ENCODE data around the gene TRIM65.
"Not testable (repeated sequence)": the region's sequence is repeated elsewhere in the genome, so short reads cannot be mapped to it uniquely, and the experiment has no call there.

The TRIM65 gene

DNA sequence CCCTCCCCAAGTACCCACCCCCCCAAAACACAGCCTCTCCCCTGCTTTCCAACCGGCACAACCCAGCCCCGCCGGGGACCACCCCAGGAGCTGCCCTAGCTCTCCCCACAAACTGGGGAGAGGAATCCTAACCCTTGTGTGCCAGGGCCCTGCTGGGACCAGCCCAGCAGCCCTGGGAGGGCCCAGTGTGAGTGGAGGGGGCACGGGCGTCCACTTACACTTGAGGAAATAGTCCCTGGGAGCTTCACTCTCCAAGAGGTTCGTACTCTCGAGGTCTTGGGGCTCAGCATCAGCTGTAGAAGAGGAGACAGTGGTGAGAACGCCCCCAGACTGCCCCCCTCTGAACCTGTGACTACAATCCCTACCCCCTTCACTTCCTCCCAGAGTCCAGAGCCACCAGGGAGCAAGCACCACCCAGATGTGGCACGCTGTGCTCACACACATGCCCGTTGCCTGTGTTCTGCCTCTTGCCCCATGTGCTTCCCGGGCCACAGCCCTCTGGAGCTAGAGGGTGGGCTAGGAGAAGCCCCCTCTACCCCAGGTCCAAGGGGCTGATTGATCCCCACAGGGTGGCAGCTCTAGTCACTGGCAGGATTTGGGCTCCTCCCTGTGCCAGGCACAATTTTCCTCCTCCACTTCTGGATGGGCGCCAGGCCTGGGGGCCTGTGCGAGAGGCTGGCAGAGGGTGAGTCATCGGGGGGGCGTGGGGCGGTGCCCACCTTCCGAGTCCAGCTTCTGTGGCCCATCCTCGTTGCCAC lies 21.4 kb downstream of the TRIM65 start:
- no peak for DNase-seq

DNA sequence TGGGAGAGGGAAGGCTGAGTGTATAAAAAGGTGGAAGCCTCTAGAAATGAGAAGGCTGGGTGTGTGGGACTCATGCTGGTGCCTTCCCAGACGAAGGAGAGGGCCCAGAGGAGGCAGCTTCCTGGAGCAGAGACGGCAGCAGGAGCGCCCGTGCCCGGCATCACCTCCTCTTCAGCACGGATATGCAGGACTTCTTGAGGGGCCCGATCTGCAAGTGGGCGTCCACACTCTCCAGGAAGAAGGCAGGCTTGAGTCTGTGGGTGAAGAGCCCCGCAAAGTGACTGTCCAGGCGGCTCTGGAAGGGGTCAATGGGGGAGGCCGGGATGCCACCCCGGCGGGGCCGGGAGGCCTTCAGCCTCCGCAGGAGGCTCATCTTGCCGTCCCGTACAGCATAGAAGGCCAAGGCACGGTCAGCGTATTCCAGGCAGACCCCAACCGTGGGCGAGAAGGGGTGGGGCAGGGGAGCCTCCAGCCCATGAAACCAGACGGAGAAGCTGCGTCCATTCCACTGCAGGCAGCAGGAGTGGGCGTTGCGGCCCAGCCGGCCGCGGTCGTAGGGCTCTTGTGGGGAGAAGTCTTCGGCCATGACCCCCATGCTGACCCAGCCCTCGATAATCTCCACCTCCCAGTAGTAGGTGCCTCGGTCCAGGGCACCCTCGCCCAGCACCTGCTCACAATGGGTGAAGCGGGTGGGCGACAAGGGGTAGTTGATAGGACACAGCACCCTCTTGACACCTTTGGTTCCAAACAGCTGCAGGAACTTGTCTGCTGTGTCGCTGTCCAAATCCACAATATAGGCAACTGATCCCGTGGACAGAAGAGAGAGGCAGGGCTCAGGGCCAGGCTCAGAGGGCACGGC lies 22.2 kb downstream of the TRIM65 start:
- no peak for DNase-seq

DNA sequence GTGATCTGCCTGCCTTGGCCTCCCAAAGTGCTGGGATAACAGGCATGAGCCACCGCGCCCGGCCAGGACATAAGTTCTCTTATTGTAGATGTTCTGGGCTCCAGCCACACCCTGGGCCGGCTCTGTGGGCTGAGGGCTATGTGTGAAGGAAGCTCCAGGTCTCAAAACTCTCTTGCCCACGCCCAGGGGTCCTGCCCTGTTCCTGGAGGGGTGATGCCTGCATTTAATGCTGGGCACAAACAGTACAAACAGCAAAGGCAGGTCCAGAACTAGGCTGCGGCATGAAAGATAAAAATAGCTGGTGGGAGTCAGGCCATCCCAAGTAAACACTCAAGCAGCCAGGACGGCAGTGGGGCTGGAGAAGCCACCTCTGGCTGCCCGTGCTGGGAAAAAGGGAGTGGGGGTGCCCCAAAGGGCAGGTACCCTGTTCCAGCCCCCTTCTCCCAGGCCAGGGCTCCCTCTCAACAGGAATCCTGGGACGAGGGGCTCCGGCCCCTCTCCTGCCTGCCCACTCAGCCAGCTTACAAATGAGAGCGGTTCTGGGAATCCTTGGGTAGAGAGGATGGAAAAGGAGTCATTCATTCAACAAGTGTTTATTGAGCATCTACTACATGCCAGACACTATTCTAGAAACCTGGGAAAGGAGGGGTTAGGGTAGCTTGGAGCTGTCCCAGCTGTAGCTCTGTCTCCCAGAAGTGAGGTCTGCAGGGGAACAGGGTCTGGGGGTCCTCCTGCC lies 23.0 kb downstream of the TRIM65 start:
- DNase-seq: no peak

- DNase-seq: peak; percentile 41
These were observed 24.1 kb downstream of the TRIM65 start for GRCh38 chr17:75872434-75873351.

- not testable (repeated sequence) for DNase-seq
These were observed 26.5 kb downstream of the TRIM65 start for GRCh38 chr17:75870228-75870627.

GRCh38 chr17:75869282-75870141 lies 27.2 kb downstream of the TRIM65 start:
- no peak for DNase-seq

DNA sequence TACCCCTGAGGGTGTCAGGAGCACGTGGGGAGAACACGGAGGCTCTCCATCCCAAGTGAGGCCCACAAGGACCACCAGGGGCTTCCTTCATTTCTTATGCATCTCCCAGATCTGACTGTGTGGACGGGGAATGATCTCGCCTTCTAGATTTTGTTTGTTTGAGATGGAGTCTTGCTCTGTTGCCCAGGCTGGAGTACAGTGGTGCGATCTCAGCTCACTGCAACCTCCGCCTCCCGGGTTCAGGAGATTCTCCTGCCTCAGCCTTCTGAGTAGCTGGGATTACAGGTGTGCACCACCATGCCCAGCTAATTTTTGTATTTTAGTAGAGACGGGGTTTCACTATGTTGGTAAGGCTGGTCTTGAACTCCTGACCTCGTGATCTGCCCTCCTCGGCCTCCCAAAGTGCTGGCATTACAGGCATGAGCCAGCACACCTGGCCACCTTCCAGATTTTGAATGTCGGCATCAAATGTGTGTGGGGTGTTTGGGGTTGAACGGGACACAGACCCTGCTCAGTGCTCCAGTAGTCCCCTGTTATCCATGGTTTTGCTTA lies 27.9 kb downstream of the TRIM65 start:
- not testable (repeated sequence) for DNase-seq

- not testable (repeated sequence) for DNase-seq
These were observed 31.2 kb downstream of the TRIM65 start for GRCh38 chr17:75865404-75866188.

- not testable (repeated sequence) for DNase-seq
These were observed 31.9 kb downstream of the TRIM65 start for GRCh38 chr17:75864887-75865286.

- no peak for DNase-seq
These were observed 32.3 kb downstream of the TRIM65 start for GRCh38 chr17:75864448-75864871.

GRCh38 chr17:75861927-75862317 lies 34.8 kb downstream of the TRIM65 start:
- DNase-seq: no peak

DNA sequence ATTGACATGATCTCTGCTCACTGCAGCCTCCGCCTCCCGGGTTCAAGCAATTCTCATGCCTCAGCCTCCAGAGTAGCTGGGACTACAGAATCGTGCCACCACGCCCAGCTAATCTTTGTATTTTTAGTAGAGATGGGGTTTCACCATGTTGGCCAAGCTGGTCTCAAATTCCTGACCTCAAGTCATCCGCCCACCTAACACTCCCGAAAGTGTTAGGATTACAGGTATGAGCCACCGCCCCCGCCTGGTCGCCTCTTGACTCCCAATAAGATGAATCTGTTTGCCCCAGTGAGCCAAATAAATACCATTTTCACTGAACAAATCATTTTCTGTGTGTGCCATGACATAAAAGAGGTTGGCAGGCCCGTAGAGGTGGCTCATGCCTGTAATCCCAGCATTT lies 37.4 kb downstream of the TRIM65 start:
- not testable (repeated sequence) for DNase-seq

DNA sequence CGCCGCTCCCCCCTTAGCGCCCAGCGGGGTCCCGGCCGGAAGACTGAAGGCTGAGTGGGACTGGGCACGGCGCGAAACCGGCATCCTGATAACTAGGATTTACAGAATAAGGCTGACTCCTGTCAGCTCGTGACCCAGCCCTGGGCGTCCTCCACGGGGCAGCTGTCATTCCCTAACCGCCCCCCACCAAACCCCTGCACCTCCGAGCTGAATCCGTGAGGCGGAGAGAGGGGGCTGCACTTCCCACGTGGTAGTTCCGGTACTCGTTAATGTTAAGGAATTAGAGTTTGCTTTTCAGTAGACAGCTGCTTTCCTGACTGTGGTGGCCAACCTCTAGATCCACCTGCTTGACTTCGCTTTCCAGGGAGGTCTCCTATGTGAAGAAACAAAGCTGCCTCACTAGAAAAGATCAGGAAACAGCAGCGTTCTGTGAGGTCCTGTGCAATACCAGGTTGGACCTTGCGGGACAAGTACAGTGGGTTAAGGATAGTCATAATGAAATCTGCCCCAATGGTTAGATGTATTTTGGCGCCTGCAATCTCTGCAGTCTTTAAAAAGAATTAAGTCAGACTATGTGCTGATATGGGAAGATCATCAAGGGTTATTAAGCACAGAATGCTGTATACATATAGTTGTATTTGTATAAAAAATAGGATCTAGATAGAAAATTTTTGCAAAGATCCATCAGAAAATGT lies 40.5 kb downstream of the TRIM65 start:
- no peak for DNase-seq

DNA sequence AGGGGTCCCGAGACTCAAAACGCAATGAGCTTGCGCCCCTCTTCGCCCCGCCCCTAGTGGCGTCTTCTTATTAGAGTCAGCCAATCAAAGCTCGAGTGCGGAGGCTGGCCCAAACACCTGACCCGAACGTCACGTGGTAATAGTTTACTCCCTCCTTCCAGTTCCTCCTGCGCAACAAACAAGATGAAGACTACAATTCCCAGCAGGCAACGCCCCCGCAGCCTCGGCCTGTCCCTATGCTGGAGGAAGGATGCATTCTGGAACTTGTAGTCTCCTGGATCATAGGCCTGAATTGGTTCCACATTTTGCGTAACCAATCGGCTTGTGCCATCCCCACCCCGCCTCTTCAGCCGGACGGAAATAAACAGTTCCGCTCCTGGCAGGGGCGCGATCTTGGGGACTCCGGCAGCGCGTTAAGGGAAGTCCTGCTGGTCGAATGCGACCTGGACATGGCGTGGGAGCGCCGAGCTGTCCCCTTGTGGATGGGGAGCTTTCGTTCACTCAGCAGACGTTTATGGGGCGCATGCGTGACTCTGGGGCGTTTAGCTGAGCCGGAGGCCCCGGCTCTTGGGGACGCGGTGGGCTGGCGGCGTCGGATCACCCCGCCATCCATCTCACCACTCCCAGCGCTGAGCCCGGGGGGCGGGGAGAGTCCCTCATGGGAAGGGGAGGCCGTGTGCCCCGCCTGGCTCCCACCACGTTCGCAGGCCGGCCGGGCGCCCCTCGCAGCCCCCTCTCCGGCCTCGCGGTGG lies 41.3 kb downstream of the TRIM65 start, which contains the start of gene WBP2:
Gene WBP2, minus strand, starts transcription at position 26 of the 752 bp plus-strand sequence. CDS start 38 bp downstream, outside the sequence.
- peak; percentile 94 for DNase-seq

GRCh38 chr17:75854881-75855309 lies 41.9 kb downstream of the TRIM65 start:
- no peak for DNase-seq

DNA sequence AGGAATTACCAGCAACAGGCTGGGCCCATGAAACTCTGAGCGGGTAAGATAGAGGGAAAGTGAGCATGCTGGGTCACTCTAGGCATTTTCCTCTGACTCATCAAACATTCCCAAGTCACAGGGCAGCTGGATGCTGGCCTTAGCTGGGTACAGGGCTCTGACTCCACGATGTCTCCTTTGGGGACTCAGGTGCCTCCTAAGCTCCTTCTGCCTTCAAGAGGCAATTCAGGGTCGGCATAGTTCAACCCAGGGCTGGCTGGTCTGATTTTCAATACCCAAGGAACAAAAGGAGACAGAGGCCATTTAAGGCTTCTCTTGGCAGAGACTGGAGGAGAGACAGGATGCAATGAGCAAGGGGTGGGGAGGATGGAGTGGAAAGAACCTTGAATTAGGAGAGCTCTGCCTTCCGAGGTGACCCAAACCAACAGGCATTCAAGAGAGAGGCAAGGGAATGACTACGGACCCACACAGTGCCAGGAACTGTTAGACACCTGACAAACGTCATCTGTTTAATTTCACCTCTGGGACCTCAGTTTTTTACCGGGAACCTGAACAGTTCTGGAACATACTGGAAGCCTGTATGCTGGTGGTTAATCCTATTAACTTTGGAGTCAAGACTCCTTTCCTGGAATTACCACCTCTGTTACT lies 42.5 kb downstream of the TRIM65 start:
- DNase-seq: no peak

- no peak for DNase-seq
These were observed 43.3 kb downstream of the TRIM65 start for GRCh38 chr17:75853433-75853832.

- not testable (repeated sequence) for DNase-seq
These were observed 45.1 kb downstream of the TRIM65 start for GRCh38 chr17:75851693-75851991.

Measured in T-helper 9 cell (primary cell).